ENCODE measurements around the gene KIF14.
"Not testable (repeated sequence)": the region's sequence is repeated elsewhere in the genome, so short reads cannot be mapped to it uniquely, and the experiment has no call there.

KIF14 gene

DNA sequence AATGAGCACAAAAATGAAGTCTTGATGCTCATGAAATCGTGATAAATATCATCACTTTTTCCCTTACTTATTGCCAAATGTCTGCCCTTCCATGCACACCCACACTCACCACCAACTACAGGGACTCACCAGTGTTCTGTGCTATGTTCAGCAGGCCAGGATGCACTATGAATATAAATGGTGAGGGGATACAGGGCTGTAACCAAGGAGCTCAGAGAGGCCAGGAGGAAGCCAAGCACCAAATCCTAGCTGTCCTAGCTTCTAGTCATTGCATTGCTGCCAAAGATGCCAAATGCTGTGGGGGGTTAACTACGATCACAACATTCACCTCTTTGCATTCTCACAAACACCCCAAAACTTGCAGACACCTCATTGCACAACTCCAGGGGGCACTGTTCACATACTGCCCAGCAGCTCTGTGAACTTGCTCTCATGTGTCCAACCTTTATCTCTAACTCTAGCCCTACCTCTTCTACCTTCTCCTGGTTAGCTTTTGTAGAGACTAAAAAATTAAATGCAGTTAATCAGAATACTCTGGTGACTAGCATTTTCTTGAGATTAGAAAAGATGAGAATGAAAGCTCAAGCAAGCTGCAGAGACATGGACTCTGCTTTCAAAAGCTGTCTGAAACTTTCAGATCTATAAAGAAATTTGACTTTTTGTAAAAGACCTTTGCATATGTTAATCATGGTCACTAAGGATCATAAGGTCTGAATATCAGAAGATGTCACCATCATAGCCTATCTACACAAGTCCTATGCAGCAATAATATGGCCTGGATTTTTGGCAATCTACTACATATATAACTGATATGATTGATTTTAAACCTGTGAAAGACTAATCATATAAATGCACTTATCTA lies 13.9 kb upstream of the KIF14 start:
- DNase-seq = no peak

DNA sequence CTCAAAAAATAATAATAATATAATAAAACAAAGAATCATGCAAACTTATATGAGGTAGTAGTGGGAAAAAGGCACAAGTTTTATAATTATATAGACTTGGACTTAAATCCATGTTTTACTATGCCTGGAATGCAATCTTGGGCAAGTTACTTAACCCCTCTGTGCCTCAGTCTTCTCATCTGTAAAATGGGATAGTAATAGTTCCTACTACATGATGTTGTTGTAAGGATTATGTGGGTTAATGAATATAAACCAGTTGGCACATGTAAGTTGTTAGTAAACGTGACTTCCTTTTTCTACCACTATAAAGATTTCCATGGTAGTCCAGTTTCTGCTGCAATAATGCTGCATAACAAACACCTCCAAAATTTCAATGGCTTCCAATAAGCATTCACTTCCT lies 10.8 kb upstream of the KIF14 start:
- DNase-seq = no peak

DNA sequence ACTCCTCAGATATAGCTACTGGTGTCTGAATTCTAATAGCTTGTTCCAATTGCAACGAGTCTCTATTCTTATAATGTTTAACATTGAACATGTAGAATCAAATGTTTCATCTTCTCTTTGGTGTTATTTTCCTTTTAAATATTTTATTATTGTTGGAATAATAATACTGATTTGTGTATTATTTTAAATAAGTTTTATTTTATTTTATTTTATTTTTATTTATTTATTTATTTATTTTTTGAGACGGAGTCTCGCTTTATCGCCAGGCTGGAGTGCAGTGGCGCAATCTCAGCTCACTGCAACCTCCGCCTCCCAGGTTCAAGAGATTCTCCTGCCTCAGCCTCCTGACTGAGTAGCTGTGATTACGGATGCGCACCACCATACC lies 10.0 kb upstream of the KIF14 start:
- not testable (repeated sequence) for DNase-seq

GRCh38 chr1:200629876-200630514 lies 9.4 kb upstream of the KIF14 start:
- no peak for DNase-seq

DNA sequence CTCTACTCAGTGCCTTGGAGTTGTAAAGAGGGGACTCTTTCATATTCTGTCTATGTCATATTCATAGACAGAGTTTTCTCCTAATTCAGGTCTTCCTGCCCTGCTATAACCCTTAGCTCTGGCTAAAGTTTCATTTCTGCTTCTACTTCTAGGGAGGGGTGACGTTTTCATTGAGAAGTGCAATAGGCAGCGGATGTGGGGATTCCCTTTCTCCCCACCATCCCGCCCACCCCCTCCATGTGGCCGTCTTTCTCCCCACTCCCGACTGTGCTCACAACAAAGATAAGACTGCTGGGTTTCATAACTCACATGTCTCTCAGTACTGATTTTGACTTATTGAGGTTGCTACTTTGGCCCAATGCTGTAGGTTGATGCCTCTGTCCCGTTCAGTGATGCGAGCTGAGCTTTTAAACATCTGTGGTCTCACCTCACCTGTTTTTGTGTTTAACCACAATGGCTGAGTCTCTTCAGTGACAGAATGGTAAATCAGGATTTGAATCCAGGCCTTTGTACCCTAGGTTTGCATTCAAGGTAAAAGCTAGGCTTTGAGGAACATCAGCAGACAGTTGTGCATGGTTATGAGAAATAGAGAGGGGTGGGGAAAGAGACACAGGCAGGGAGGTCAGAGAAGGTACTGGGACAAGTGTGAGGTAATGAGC lies 7.8 kb upstream of the KIF14 start:
- no peak for DNase-seq

DNA sequence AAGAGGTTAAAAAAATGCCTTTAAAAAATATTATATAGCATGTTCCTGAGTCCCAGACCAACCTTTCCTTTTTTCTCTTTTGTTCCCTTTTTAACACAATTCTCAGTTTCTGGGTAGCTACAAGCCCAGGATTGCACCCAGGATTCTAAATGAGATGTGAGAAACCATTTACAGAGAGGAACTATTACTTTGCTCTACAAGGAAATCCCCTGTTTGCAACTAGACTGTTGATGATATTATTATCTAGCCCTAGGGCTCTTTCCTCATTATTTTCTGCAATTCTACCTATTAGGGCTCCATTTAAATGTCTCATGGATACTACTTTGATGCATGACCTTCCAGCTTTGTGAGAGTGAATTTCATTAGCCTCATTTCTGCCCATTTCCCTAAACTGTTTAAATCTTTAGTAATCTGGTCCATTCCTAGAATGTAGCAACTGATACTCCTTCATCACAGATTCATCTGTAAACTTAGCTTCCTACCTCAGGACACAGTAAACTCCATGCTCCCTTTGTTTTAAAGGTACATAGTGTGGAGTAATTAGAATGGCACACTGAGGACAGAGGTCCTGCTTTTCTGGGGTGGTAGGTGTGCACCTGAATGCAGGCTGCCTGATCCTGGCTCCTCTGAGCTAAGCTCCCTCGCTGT lies 7.1 kb upstream of the KIF14 start:
- no peak for DNase-seq

- no peak for DNase-seq
Observed at GRCh38 chr1:200626853-200627534, 6.4 kb upstream of the KIF14 start.

- DNase-seq = no peak
Observed at GRCh38 chr1:200625381-200625824, 4.9 kb upstream of the KIF14 start.

- no peak for DNase-seq
Observed at GRCh38 chr1:200624679-200625335, 4.3 kb upstream of the KIF14 start.

DNA sequence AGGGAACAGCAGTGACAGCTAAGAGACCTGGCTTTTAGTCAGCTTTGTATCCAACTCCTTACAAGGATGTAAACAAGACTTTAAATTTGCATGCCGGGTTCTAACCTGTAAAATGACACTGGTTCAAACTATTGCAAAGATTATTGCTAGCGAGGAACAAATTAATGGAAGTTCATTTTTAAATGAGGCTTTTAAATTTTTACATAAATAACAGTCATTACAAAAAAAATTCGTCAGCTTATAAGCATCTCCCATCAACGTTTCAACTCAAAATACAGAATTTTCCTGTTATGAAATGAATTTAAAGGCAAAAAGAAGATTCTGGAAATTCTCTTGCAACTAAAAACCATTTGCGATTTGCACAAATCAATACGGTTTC lies 668 bp downstream of the KIF14 start:
- no peak for DNase-seq

DNA sequence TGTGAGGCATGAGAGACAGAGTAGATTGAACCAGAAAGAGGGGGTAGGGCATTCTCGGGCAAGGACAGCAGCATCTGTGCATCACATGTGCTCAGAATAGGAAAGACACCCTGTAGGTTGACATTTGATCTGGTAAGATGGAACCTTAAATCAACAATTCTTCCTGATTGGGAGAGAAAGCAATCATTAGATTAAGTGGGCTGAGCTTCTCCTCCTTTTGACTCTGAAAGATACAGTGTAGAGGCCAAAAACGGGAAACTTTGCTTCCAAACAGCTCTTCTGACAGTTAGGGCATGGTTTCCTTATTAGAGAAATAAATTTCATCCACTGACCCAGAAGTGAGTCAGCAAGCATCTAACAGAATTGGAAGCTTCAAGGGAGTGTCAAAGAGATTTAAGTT lies 9.7 kb downstream of the KIF14 start:
- DNase-seq = no peak

GRCh38 chr1:200602632-200603031 lies 17.9 kb downstream of the KIF14 start:
- DNase-seq = no peak

DNA sequence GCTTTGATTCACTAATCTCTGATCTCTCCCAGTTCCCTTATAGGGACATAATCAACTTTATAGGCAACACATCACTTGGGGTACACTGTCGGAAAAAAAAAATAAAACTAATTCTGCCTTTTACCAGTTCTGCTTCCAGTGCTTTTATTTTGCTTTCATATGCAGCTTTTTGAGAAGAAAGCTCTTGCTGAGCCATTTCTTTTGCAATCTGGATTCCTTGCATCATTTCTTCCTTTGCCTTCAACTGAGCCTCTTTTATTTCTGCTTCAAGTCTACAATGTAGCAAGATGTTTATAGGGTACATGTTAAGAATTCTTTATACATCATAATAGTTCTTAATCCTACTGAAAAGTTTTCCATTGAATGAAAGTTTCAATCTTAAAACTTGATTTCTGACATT lies 30.6 kb downstream of the KIF14 start:
- no peak for DNase-seq

DNA sequence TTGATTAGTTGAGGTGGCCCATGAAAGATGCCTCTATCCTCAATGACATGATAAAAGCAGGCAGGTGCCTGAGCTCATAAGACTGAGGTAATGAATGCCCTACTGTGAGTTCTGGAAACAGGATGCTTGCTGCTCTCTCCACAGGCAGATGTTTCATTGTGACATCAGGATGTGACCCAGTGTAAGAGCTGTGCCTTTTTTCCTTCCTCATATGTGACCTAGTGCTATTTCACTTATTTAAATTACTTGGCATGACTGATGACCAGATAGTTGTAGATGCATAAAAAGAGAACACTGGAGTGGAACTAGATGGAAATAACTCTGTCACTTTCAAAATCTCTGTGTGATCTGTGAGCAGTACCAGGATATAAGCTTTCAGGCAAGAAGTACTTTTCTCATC lies 31.9 kb downstream of the KIF14 start:
- no peak for DNase-seq

GRCh38 chr1:200564319-200564718 lies 56.2 kb downstream of the KIF14 start:
- no peak for DNase-seq

- DNase-seq = no peak
Observed at GRCh38 chr1:200561856-200562214, 58.7 kb downstream of the KIF14 start.

DNA sequence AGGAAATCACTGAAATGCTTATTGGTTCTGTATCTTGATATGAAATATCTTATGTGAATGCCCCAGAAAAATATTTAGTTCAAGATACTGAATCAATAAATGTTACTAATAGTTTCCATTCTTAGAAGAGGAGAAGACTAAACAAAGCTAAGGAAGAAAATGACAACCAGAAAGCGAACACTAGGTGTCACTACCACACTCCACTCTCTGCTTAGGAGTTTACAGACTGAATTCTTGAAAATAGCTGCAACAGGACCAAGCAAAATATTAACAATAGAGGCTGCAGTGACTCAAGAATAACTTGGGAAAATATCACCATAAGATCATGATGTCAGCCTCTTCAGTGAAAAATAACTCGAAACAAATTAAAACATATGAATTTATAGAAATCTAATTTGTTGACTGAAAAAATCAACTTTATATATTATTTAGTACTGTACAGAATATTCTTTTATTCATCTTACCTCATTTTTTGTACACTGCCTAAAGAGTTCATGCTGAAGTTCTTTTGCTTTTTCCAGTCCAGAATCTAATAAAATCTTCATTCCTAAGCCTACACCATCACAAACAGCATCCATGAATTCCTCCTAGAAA lies 61.6 kb downstream of the KIF14 start:
- no peak for DNase-seq

GRCh38 chr1:200556002-200556401 lies 64.5 kb downstream of the KIF14 start:
- DNase-seq = no peak

DNA sequence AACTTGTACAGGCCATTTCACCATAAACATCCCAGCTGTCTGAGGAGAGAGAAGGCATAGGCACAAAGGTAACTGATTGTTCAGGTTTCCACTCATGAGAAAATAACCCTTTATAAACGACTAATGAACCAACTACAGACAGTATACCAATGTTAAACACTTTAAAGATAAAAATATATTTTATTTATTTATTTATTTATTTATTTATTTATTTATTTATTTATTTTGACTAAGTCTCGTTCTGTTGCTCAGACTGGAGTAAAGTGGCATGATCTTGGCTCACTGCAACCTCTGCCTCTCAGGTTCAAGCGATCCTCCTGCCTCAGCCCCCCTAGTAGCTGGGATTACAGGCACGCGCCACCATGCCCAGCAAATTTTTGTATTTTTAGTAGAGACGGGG lies 67.8 kb downstream of the KIF14 start:
- DNase-seq = not testable (repeated sequence)

DNA sequence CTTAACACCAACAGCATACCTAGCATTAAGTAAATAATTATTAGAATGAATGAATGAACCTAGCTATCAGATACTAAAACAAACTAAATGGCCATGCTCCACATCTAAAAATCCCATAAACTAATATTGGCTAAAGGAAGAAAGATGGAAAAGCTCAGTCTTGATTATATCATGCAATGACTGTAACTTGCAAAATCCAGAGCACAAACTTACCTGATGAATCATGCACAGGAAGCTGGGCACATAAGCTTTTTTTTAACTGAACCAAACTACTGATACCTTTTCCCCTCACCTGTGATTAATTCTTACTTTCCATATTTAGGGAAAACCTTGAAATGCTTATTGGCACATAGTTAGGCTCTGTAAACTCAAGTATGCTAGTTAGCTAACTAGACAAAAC lies 70.2 kb downstream of the KIF14 start:
- no peak for DNase-seq

- no peak for DNase-seq
Observed at GRCh38 chr1:200547386-200547785, 73.2 kb downstream of the KIF14 start.

- DNase-seq = no peak
Observed at GRCh38 chr1:200546577-200546976, 74.0 kb downstream of the KIF14 start.

Data from NCI-H1417 treated with DMSO at 0.1 percent for 48 hours (cell line).